ENCODE data around the gene NUMA1. TPM values are rescaled to one million over a fixed set of nuclear protein-coding genes. Genes with fewer than 3 reads are reported as not detected.

Gene NUMA1
- total and polyA plus RNA-seq, 9 of the 15 experiments (the other 6 are each of a cell fraction or from before 2014, with no cell fraction given), result 4.1 to 104 (median 51.2) TPM

DNA sequence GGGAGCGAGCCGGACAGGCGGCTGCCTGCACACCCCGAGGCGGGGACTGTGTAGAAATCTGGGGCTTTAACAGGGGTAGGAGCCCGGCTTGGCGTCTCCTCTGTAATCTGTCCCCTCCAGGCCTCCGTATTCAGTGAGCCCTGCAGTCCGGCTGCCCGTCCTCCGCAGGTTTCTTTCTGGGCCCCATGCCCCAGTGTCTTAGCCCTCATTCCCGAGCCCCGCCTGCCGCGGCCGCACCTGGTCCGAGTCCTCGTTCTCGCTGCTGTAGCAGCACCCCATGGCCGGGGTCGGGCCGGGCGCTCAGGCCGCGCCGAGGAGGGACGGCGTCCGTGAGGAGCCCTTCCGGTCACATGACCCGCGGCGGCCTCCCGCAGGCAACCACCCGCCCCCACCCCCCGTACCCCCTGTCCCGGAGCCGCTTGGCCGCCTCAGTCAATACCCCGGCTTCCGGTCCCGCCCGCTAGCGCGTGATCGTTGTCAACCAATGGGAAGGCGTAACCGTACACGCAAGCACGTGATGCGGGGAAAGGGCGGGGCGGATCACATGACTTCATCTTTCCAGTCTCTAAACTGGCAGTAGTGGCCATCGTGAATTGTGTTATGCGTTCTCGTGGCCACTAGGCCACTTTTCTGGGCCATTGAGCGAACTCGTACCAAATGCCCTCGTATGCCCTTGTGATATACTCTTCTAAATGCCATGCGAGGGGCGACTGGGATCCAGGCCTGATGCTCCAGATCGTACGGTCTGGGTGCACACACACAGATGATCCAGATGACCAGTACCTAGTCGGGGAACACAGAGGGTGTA, 22.8 kb upstream of the NUMA1 start, which contains the start of gene LAMTOR1 (continued):
- 0 out of 2 replicates have a peak, but pooled peaks have one; percentile 46 for TF ChIP-seq HEY1 (CRISPR knock-in tag; IDR thresholded peaks at IDR 0.05; ENCODE audit: borderline replicate concordance)
- no peak for TF ChIP-seq ZNF124 (CRISPR knock-in tag; IDR thresholded peaks at IDR 0.05)
- TF ChIP-seq PTBP1 (IDR thresholded peaks at IDR 0.05; ENCODE audit: low read depth, low read length), result no peak
- TF ChIP-seq ZNF583 (CRISPR knock-in tag; IDR thresholded peaks at IDR 0.05), result peak; percentile 47; the same call in 1 of the 2 replicates
- peak; percentile 92 for TF ChIP-seq POLR2H (tag; IDR thresholded peaks at IDR 0.05; ENCODE audit: low read depth)
- peak; percentile 53; the same call in 1 of the 2 replicates for TF ChIP-seq LEF1 (IDR thresholded peaks at IDR 0.05)
- TF ChIP-seq FOXM1 (IDR thresholded peaks at IDR 0.05; ENCODE audit: low read depth), result no peak
- TF ChIP-seq FOXM1 (CRISPR knock-in tag; IDR thresholded peaks at IDR 0.05; ENCODE audit: low read depth), result peak; percentile 60; the same call in 1 of the 2 replicates
- TF ChIP-seq ATF1 (CRISPR knock-in tag; IDR thresholded peaks at IDR 0.05), result no peak
- TF ChIP-seq ATF1 (tag; IDR thresholded peaks at IDR 0.05), result peak; percentile 85
- no peak for TF ChIP-seq ZNF655 (CRISPR knock-in tag; IDR thresholded peaks at IDR 0.05)
- TF ChIP-seq, protein P1, sequence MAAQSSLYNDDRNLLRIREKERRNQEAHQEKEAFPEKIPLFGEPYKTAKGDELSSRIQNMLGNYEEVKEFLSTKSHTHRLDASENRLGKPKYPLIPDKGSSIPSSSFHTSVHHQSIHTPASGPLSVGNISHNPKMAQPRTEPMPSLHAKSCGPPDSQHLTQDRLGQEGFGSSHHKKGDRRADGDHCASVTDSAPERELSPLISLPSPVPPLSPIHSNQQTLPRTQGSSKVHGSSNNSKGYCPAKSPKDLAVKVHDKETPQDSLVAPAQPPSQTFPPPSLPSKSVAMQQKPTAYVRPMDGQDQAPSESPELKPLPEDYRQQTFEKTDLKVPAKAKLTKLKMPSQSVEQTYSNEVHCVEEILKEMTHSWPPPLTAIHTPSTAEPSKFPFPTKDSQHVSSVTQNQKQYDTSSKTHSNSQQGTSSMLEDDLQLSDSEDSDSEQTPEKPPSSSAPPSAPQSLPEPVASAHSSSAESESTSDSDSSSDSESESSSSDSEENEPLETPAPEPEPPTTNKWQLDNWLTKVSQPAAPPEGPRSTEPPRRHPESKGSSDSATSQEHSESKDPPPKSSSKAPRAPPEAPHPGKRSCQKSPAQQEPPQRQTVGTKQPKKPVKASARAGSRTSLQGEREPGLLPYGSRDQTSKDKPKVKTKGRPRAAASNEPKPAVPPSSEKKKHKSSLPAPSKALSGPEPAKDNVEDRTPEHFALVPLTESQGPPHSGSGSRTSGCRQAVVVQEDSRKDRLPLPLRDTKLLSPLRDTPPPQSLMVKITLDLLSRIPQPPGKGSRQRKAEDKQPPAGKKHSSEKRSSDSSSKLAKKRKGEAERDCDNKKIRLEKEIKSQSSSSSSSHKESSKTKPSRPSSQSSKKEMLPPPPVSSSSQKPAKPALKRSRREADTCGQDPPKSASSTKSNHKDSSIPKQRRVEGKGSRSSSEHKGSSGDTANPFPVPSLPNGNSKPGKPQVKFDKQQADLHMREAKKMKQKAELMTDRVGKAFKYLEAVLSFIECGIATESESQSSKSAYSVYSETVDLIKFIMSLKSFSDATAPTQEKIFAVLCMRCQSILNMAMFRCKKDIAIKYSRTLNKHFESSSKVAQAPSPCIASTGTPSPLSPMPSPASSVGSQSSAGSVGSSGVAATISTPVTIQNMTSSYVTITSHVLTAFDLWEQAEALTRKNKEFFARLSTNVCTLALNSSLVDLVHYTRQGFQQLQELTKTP (IDR thresholded peaks at IDR 0.05; ENCODE audit: low read depth in 1 of 2, partially characterized antibody in 2 of 2), result peak in 1 of 2 experiments; percentile 78
- 0 out of 2 replicates have a peak, but pooled peaks have one; percentile 15 for TF ChIP-seq TCF3 (CRISPR knock-in tag; IDR thresholded peaks at IDR 0.05)
- TF ChIP-seq NR0B1 (IDR thresholded peaks at IDR 0.05; ENCODE audit: partially characterized antibody), result no peak
- 0 out of 2 replicates have a peak, but pooled peaks have one; percentile 22 for TF ChIP-seq SMAD4 (CRISPR knock-in tag; conservative IDR thresholded peaks at IDR 0.05)
- no peak for TF ChIP-seq ID3 (CRISPR knock-in tag; IDR thresholded peaks at IDR 0.05)
- TF ChIP-seq ID3 (tag; IDR thresholded peaks at IDR 0.05), result peak; percentile 16
- TF ChIP-seq LCOR (CRISPR knock-in tag; IDR thresholded peaks at IDR 0.05), result peak; percentile 54
- TF ChIP-seq, protein P2, sequence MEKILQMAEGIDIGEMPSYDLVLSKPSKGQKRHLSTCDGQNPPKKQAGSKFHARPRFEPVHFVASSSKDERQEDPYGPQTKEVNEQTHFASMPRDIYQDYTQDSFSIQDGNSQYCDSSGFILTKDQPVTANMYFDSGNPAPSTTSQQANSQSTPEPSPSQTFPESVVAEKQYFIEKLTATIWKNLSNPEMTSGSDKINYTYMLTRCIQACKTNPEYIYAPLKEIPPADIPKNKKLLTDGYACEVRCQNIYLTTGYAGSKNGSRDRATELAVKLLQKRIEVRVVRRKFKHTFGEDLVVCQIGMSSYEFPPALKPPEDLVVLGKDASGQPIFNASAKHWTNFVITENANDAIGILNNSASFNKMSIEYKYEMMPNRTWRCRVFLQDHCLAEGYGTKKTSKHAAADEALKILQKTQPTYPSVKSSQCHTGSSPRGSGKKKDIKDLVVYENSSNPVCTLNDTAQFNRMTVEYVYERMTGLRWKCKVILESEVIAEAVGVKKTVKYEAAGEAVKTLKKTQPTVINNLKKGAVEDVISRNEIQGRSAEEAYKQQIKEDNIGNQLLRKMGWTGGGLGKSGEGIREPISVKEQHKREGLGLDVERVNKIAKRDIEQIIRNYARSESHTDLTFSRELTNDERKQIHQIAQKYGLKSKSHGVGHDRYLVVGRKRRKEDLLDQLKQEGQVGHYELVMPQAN (IDR thresholded peaks at IDR 0.05; ENCODE audit: borderline replicate concordance), result peak; percentile 56; the same call in 1 of the 2 replicates

All from K562 (cell line).